Brain microvascular endothelial cell (primary cell): ENCODE results near the gene IL1R2.

Source experiments
- DNase-seq: peaks from one replicate; pipeline ENCODE4 v3.0.0-alpha.2; 2020
- H3K27ac ChIP-seq: fragments of 250-450 bp; sonication (Bioruptor Pico); 2 replicates; pipeline ENCODE4 v1.5.1; 2020; ENCODE audit warnings: mild to moderate bottlenecking, moderate library complexity
- H3K27me3 ChIP-seq: fragments of 250-450 bp; sonication (Bioruptor Pico); replicated peaks from 2 replicates; pipeline ENCODE4 v1.5.1; 2020; ENCODE audit warnings: mild to moderate bottlenecking
- H3K36me3 ChIP-seq: fragments of 250-450 bp; sonication (Bioruptor Pico); replicated peaks from 2 replicates; pipeline ENCODE4 v1.5.1; 2020; ENCODE audit warnings: mild to moderate bottlenecking
- H3K4me3 ChIP-seq: 2 replicates; pipeline ENCODE4 v1.5.1; 2011; ENCODE audit warnings: low read depth, mild to moderate bottlenecking, control low read depth, low read length, moderate library complexity
- CTCF ChIP-seq: IDR thresholded peaks from 2 replicates; pipeline ENCODE4 v1.5.1; 2011; ENCODE audit warnings: low read depth, mild to moderate bottlenecking, moderate library complexity, low read length, control low read depth, inconsistent platforms; ENCODE audit errors: missing control alignments
- in situ Hi-C: cut with HindIII; loops from 2 replicates; pipeline ENCODE4 v1.10.0; 2017; ENCODE audit warnings: low sequenced_read_pairs, low pct_ligation_motif_present

The IL1R2 gene

GRCh38 chr2:102069311-102069974 is 77.7 kb downstream of the IL1R2 start:
- H3K4me3 ChIP-seq = no peak overlapping the region
- no peaks in the 10 kb centered on the region for H3K36me3 ChIP-seq
- H3K27ac ChIP-seq = peak overlapping the region; percentile 68
- in situ Hi-C loops = no loop called here
- TF ChIP-seq CTCF = no peak
- no peaks in the 10 kb centered on the region for H3K27me3 ChIP-seq
- DNase-seq = no peak

GRCh38 chr2:102070058-102070642 is 78.4 kb downstream of the IL1R2 start:
- peak; percentile 6 for TF ChIP-seq CTCF
- peak overlapping the region; percentile 68 for H3K27ac ChIP-seq
- no peaks in the 10 kb centered on the region for H3K27me3 ChIP-seq
- H3K4me3 ChIP-seq = no peak overlapping the region
- no peaks in the 10 kb centered on the region for H3K36me3 ChIP-seq
- in situ Hi-C loops = no loop called here
- peak; percentile 83 for DNase-seq

- Histone ChIP-seq H3K4me3 (no peak overlapping the region), H3K27me3 (no peaks in the 10 kb centered on the region), H3K36me3 (no peaks in the 10 kb centered on the region), H3K27ac (peak overlapping the region; percentile 21)
- in situ Hi-C loops = no loop called here
- no peak for TF ChIP-seq CTCF
- DNase-seq = peak; percentile 61
Measured at GRCh38 chr2:102072741-102073140, 81.0 kb downstream of the IL1R2 start.

GRCh38 chr2:102073168-102073724 is 81.5 kb downstream of the IL1R2 start:
- no peak for TF ChIP-seq CTCF
- H3K36me3 ChIP-seq = no peaks in the 10 kb centered on the region
- no peak overlapping the region for H3K4me3 ChIP-seq
- no peak for DNase-seq
- in situ Hi-C loops = no loop called here
- H3K27me3 ChIP-seq = no peaks in the 10 kb centered on the region
- H3K27ac ChIP-seq = peak overlapping the region; percentile 21

- no peak overlapping the region for H3K4me3 ChIP-seq
- H3K27ac ChIP-seq = no peak overlapping the region
- no peak for DNase-seq
- no peak for TF ChIP-seq CTCF
- no peaks in the 10 kb centered on the region for H3K36me3 ChIP-seq
- in situ Hi-C loops = no loop called here
- H3K27me3 ChIP-seq = no peaks in the 10 kb centered on the region
Measured at GRCh38 chr2:102074152-102074783, 82.5 kb downstream of the IL1R2 start.
